GM19240 (cell line): ENCODE data around the gene IDH2.
"Not testable (repeated sequence)": the region's sequence is repeated elsewhere in the genome, so short reads cannot be mapped to it uniquely, and the experiment has no call there.

Experiments used
- DNase-seq: peaks from one replicate; pipeline ENCODE4 v3.0.0; 2011; ENCODE audit warnings: low spot score; ENCODE audit not compliant: insufficient read length

The IDH2 gene

GRCh38 chr15:90115783-90116182 is 13.5 kb upstream of the IDH2 start:
- DNase-seq, result no peak

GRCh38 chr15:90114451-90114901 is 12.2 kb upstream of the IDH2 start:
- no peak for DNase-seq

DNA sequence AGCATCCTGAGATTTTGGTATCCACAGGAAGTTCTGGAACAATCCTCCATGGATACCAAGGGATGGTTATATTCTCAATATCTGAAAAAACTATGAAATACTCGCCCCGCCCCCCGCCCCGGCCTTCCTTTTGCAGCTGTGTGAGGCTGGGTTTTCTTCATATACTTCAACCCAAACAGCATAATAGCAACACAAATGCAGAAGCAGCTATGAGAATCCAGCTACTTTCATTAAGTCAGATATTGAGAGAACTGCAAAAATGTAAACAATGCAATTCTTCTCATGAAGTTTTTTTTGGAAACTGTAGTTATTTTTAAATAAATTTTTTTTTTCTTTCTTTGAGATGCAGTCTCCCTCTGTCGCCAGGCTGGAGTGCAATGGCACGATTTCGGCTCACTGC is 10.9 kb upstream of the IDH2 start:
- DNase-seq, result no peak

GRCh38 chr15:90109163-90109751 is 7.0 kb upstream of the IDH2 start:
- DNase-seq, result not testable (repeated sequence)

GRCh38 chr15:90108038-90108437 is 5.8 kb upstream of the IDH2 start:
- DNase-seq, result not testable (repeated sequence)

- DNase-seq, result no peak
These were observed 4.4 kb upstream of the IDH2 start for GRCh38 chr15:90106522-90107117.

DNA sequence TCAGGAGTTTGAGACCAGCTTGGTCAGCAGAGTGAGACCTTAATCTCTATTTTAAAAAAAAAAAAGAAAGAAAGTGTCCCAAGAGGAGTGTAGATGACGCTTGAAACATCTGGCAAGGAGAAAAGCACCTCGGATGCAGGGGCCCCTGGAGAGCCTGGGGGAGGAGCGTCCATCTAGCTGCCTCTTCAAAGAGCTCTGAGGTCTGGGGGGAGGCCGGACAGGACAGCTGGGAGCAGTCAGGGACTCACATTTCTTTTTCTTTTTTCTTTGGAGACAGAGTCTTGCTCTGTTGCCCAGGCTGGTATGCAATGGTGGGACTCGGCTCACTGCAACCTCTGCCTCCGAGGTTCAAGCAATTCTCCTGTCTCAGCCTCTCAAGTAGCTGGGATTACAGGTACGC is 3.3 kb upstream of the IDH2 start:
- no peak for DNase-seq

DNA sequence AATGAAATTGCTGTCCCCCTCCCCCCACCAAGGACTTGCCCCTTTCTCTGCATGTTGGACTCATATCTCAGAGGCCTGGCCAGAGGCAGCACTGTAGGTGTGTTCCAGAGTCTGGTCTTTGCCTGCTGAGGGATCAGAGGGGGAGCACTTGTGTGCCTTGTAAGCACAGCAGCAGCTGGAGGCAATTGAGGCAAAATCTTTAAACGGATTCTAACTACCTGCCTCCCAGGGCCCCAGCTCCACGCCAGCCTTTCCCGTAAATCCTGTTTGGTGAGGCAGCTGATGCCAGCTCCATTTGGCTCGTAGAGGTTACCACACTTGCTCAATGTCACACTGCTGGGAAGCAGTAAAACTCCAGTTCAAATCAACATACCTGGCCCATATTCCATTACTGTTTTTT is 2.3 kb upstream of the IDH2 start:
- DNase-seq, result no peak

DNA sequence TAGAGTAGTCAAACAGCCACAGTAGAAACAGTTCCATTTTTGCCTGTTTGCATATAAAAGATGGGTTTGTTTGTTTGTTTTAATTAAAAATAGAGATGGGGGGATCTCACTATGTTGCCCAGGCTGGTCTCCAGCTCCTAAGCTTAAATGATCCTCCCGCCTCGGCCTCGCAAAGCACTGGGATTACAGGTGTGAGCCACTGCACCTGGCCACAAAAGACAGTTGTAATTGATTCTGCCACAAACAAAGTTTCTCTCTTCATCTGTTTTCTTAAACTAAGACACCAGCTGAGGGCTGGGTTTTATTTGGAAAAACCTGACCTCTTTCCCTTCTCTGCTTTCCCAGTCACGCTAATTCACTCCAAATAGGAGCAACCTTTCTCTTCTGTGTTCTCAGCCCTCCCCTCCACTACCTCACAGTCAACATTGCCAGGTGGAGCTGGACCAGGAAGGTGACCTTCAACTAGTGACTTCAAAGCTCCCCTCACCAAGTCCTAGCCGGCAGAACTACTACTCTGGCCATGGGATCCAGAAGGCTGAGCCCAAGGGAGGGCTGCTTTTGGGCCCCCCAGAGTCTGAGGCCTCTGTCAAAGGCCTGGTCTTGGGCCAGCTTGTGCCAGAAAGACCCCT is 1.5 kb upstream of the IDH2 start:
- no peak for DNase-seq

- no peak for DNase-seq
These were observed 919 bp downstream of the IDH2 start for GRCh38 chr15:90101130-90101968.

- no peak for DNase-seq
These were observed 2.1 kb downstream of the IDH2 start for GRCh38 chr15:90099868-90100831.

DNA sequence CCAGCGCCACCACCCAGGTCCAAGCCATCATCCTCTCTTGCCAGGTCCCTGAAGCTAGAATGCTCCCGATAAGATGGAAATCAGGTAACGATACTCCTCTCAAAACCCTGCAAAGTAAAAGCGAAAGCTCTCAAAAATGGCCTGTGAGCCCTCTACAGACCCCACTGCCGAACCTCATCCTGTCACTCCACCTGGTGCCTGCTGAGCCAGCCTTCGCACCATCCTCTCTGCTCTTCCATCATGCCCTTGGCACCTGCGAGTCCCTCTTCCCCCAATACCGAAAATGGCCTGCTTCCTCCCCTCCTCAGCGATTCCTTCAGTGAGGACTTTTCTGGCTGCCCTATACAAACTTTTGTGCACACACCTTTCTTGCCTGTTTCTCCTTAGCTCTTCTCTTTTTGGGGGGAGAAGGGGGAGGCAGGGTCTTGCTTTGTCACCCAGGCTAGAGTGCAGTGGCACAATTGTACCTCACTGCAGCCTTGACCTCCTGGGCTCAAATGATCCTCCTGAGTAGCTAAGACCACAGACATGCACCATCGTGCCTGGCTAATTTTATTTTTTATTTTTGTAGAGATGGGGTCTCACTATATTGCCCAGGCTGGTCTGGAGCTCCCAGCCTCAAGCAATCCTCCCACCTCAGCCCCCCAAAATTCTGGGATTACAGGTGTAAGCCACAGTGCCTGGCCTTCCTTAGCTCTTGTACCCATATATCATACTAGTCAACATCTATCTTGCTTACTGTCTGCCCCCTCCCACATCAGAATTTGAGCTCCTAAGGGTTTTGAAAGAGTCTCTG is 3.0 kb downstream of the IDH2 start:
- DNase-seq, result no peak

GRCh38 chr15:90097475-90097874 is 4.8 kb downstream of the IDH2 start:
- no peak for DNase-seq

GRCh38 chr15:90095521-90095959 is 6.7 kb downstream of the IDH2 start:
- no peak for DNase-seq

GRCh38 chr15:90091156-90091931 is 10.9 kb downstream of the IDH2 start:
- no peak for DNase-seq

- no peak for DNase-seq
These were observed 11.9 kb downstream of the IDH2 start for GRCh38 chr15:90090226-90090848.

- no peak for DNase-seq
These were observed 14.7 kb downstream of the IDH2 start for GRCh38 chr15:90087454-90088154.

DNA sequence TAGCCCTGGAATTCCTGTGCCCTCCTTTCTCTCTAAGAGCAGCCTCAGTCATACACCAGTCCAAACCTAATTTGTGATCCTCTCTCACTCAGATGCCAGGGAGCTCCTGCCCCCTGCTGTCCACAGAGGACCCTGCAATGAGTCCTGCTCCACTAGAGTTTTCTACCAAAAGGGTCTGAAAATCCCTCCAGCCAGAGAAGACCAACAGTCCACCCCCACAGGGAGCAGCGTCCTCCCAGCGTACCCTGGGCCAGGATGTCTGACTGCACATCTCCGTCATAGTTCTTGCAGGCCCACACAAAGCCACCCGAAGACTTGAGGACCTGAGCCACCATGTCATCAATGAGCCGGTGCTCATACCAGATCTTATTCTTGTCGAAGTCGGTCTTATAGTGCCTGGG is 15.4 kb downstream of the IDH2 start:
- DNase-seq, result peak; percentile 68
